ENCODE results near the gene WRNIP1.

Gene WRNIP1

DNA sequence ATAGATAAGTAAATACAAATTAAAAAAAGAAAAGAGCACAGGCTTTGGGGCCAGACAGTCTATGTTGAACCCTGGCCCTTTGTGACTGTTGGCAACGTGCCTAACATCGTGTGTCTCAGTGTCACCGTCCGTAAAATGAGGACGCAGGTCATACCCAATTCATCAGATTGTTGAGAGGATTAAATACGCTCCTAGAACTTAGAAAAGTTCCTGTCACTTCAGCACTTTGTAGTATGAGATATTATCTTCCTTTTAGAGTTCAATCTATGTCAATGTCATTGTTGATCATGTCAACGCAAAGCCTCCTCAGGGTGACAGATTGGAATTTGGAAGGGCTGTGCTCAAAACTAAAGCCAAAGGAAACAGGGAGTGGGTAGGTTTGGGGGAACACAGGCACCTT, 54.8 kb downstream of the WRNIP1 start:
- TF ChIP-seq, protein P1, sequence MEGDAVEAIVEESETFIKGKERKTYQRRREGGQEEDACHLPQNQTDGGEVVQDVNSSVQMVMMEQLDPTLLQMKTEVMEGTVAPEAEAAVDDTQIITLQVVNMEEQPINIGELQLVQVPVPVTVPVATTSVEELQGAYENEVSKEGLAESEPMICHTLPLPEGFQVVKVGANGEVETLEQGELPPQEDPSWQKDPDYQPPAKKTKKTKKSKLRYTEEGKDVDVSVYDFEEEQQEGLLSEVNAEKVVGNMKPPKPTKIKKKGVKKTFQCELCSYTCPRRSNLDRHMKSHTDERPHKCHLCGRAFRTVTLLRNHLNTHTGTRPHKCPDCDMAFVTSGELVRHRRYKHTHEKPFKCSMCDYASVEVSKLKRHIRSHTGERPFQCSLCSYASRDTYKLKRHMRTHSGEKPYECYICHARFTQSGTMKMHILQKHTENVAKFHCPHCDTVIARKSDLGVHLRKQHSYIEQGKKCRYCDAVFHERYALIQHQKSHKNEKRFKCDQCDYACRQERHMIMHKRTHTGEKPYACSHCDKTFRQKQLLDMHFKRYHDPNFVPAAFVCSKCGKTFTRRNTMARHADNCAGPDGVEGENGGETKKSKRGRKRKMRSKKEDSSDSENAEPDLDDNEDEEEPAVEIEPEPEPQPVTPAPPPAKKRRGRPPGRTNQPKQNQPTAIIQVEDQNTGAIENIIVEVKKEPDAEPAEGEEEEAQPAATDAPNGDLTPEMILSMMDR (IDR thresholded peaks at IDR 0.05; ENCODE audit: extremely low read depth, missing control alignments) = no peak

DNA sequence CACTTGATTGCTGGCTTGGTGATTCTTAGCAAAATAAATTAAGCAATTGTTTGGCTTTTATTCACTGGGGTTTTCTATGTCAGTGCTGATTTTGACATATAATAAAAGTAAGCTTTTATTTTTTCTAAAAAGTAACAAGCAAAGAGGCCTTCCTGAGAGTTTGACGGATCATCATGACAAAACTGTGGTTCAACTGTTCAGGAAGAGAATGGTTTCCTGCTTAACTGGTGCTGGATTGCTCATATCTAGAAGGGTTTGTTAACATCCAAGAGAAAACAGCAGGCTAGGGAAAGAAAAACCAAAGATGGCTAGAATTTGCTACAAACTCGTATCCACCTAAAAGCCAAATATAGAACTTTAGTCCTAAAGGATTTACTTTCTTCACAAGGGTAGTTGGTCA, 55.2 kb downstream of the WRNIP1 start:
- TF ChIP-seq, protein P1 (IDR thresholded peaks at IDR 0.05; ENCODE audit: extremely low read depth, missing control alignments) = no peak
- no peak for DNase-seq (ENCODE audit: low spot score)

More for the DNA sequence above, 54.8 kb downstream of the WRNIP1 start:
- no peak for DNase-seq (ENCODE audit: low spot score)

DNA sequence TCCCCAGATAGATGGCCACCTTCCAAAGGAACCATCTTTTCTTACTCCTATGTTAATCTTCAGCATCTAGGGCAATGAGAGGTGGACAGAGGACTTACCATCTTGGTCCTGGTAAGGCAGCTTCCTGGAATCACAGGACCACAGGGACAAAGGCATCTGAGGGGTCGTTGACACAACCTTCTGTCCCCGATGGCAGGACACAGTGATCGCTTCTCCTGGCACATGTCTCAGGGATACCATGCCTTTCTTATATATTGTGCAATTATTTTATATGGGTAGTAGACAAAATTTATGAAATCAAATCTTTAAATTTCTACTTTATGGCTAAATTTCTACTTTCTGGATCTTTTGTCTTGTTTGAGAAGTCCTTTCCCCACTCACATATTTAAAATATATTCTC, 56.4 kb downstream of the WRNIP1 start:
- DNase-seq (ENCODE audit: low spot score) = no peak
- TF ChIP-seq, protein P1 (IDR thresholded peaks at IDR 0.05; ENCODE audit: extremely low read depth, missing control alignments) = no peak

DNA sequence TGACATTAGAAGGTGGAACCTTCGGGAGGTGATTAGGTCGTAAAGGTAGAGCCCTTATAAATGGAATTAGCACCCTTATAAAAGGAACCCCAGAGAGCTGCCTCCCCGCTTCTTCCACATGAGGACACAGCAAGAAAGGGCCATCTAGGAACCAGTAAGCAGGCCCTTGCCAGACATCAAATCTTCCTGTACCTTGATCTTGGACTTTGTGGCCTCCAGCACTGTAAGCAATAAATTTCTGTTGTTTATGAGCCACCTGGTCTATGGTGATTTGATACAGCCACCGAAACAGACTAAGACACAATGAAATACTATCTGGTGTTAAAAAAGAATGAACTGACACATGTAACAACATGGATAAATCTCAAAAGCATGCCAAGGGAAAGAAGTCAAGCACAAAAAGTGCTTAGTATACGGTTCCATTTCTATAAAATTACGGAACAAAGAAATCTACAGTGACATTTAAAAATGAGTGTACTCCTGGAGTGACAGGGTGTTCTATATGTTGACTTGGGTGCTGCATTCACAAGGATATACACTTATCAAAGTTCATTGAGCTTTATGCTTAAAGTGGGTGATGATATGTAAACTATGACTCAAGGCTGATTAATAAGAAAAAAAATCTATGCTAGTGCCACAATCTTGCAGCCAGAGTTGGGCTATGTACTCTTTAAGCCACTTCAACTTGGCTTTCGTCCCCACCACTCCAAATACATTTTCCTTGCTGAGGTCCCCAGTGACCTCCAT, 58.1 kb downstream of the WRNIP1 start:
- DNase-seq (ENCODE audit: low spot score) = no peak
- TF ChIP-seq, protein P1 (IDR thresholded peaks at IDR 0.05; ENCODE audit: extremely low read depth, missing control alignments) = no peak

DNA sequence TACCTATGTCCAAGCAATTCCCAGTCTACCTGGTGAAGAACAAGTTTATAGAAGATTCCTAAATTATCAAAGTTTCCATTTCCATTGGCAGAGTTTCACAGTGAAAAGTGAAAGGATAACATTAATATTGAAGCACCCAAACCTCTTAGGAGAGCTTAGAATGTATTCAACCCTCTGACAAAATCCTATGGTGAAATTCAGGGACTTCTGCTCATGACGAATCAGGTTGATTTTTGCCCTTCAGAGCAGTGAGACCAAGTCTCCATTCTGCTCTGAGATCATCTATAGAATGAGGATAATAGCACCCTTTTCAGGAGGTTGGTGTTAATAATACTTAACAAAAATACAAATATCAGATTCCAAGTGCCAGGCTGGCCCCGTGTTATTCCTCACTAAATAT, 60.9 kb downstream of the WRNIP1 start:
- DNase-seq (ENCODE audit: low spot score) = no peak
- TF ChIP-seq, protein P1 (IDR thresholded peaks at IDR 0.05; ENCODE audit: extremely low read depth, missing control alignments) = no peak

DNA sequence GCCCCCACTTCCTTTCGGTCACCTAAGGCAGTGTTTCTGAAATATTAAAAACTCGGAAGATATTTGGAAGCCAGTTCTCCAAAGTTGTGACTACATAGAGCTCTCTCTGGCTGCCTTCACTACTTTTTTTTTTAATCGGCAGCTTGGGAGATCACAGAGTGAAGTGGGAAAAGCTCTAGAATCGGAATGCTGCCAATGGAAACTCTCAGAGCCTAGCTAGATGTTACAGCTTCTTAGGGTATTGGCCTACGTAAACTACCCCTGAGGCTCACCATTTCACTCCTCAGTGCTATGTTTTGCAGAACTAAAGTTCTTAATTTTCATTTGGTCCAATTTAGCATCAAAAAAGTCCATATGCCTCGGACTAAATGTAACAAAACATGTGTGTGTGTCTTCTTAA, 61.9 kb downstream of the WRNIP1 start:
- DNase-seq (ENCODE audit: low spot score) = no peak
- TF ChIP-seq, protein P1 (IDR thresholded peaks at IDR 0.05; ENCODE audit: extremely low read depth, missing control alignments) = no peak

DNA sequence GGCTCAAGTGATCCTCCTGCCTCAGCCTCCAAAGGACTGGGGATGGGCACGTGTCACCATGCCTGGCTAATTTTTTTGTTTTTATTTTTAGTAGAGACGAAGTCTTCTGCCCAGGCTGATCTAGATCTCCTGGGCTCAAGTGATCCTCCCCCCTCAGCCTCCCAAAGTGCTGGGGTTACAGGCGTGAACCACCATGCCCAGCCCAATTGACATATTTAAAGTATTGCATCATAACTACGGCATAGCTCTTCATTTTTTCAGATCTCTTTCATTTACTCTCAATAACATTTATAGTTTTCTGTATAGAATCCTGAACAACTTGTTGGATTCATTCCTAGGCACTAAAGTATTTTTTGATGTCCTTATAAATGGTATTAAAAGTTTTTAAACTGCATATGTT, 63.4 kb downstream of the WRNIP1 start:
- TF ChIP-seq, protein P1 (IDR thresholded peaks at IDR 0.05; ENCODE audit: extremely low read depth, missing control alignments) = no peak

More for the DNA sequence above, 63.4 kb downstream of the WRNIP1 start:
- no peak for DNase-seq (ENCODE audit: low spot score)

Data from GM20000 (cell line).